Embryonic facial prominence (tissue), 1 donor: Measurements from ENCODE around the gene TRPV4.

Experiments
- DNase-seq: peaks from one replicate; pipeline ENCODE4 v3.0.0-alpha.2; 2016; ENCODE audit errors: extremely low spot score

TRPV4 gene

DNA sequence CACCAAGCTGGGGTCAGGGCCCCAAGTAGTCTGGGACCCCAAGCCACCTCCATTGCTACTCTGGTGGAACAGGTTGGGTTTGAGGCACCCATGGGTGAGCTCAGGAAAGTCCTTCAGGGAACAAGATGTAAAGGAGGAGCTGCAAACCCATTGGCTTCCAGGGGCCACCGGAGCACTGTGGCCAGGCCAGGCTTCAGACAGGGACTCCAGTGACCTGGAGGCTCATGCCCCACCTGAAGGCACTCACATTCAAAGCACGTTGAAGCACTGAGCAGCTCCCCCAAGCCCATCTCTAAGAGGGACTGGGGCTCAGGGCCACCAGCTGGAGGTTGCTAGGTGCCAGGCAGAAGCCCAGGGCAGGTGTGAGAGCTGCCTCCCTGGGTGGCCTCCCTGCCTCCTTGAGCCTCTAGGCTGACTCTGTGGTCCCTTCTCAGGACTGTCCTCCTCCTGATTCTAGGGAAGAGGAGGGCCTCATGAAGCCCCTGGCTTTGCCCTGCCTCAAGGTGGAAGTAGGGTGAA, 70.5 kb downstream of the TRPV4 start:
- DNase-seq: no peak

DNA sequence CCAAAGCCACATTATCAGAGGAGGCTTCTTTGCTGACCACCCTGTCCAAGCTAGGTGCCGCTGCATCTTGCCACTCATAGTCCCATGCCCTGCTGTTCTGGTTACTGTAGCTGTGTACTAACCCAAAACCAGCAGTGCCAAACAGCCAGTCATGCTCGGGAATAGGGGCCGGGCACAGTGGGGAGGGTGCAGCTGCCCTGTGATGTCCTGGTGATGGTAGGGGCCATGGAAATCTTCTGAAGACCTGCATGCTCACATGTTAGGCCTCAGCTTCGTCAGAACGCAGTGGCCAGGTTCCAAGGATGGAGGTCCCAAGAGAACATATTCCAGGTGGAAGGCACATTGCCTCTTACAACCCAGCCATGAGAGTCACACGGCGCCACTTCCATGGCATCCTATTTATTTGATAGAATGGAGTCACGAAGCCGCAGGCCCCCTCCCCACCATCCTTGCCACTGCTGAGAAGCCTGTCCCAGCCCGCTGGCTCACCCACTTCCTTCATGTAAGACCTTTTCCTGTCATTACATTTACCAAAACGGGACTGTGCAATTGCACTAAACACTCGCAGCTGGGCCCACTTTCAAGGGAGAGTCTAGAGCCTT, 71.0 kb downstream of the TRPV4 start:
- DNase-seq: no peak

GRCh38 chr12:109760930-109761921, 72.0 kb downstream of the TRPV4 start:
- no peak for DNase-seq

DNA sequence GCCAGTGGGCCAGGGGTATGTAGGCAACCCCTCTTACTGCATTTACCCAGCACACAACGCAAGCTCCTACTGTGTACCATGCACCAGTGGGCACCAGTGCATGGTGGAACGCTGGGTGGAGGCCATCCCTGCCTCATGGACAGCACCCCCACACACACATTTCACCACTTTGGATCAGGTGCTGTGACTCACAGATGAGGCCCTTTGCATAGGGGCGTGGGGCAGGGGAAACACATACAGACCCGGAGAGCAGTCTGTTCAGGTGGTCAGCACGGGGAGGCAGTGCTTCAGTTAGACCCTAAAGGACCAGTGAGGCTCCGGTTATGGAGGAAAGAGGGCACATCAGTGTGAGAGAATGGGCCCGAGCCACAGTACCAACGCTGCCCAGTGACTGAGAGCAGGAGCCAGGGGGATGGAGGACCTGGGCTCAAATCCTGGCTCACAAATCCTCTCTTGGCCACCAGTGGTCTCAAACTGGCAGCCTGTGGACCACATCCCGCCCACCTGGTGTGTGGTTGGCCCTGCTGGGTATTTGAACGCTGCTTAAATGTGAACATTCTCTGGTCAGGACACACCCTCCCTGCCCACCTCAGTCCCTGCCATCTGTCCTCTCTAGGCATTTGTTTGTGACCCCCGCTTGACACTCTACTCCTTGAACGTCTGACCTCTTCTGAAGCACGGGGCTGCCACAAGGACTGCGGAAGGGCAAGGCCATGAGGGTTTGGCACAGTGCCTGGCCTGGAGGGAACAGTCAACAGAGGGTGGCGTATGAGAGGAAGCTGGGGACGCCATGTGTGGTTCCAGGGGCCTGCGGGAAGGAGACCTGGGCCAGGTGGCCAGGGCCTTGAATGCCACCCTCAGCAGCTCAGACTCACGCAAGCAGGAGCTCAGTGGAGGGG, 72.9 kb downstream of the TRPV4 start:
- no peak for DNase-seq

DNA sequence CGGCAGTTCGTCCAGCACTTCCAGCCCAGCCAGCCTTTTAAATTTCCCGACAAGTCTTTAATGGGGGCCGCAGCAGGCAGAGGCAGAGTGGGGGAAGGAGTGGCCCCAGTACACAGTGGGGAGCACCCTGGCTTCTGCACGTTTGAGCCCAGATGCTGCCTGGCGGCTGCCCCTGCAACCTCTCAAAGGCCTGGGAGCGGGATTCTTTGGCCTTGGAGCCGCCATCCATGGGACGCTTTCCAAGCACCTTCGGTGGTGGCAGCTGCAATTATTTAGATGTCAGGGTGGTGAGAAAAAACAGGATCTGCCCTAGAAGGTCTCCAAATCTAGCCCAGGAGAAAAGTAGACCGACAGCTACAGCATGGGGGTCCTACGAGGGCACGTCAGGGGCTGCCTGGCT, 73.6 kb downstream of the TRPV4 start:
- no peak for DNase-seq

- no peak for DNase-seq
Observed at GRCh38 chr12:109758426-109759420, 74.5 kb downstream of the TRPV4 start.

GRCh38 chr12:109757671-109758265, 75.4 kb downstream of the TRPV4 start:
- DNase-seq: no peak

DNA sequence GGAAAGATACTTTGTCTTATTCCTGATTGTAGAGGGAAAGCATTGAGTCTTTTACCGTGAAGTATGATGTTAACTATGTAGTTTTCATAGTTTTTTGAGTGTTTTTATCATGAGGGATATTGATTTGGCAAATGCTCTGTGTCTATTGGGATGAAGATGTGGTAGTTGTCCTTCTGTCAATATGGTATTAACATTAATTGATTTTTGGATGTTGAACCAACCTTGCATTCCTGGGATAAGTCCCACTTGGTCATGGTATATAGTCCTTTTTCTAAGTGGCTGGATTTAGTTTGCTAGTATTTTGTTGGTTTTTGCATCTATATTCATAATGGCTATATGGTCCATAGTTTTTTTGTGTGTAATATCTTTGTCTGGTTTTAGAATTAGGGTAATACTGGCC, 76.7 kb downstream of the TRPV4 start:
- no peak for DNase-seq

- DNase-seq: no peak
Observed at GRCh38 chr12:109753959-109754358, 79.2 kb downstream of the TRPV4 start.

DNA sequence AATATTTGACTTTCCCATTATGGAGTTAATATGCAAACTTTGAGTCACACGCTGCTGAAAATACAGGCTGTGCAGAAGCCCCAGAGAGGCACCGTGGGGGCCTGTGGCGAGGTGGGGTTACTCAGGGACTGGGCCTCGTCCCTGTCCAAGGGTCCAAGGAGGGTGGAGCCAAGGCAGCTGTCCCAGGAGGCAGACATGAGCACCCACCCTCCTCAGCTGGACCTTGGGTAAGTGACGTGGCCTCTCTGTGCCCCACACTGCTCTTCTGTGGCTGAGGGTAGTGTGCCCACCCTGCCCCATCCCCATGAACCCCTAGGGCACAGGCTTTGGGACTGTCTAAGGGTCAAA, 80.2 kb downstream of the TRPV4 start:
- no peak for DNase-seq

DNA sequence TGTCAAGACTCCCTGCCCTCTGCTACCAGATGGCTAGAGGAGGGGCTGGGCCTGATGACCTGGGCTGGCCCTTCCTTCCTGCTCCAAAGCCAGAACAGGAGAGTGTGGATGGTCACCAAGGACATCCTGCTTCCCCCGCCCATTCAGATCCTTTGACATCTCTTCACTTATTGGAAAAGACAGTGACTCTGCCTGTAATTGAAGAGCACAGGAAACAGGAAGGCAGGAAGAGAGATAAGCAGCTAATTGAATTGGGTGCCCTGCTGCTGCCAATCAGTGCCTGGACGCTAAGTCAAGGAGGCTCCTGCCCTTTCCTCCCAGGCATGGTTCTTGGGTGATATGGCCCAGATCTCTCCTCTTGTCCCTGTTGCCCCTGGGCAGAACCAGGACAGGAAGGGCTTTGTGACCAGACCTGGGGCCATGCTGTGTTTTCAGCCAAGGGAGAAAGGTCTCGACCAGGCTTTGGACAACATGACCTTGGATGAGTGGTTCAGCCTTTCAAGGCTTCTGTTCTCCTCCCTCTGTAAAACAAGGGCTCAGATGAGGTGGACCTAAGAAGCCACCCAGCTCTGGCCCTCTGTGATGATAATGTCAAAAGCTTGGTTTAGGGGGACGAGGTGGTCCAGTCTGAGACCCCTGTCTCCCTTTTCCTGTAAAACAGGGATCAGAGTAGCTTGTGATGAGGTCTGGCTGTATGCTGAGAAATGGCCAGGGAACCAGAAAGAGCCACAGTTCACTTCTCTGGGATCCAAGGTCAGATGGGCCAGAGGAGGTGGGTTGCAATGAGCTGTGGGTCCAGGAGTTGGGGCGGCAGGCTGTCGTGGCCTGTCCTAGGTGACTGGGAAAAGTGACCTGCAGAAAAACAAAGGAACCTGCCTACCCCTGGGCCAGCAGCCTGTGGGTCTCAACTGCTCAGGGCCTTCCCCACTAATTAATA, 80.8 kb downstream of the TRPV4 start:
- no peak for DNase-seq

- DNase-seq: no peak
Observed at GRCh38 chr12:109744986-109745942, 87.9 kb downstream of the TRPV4 start.

DNA sequence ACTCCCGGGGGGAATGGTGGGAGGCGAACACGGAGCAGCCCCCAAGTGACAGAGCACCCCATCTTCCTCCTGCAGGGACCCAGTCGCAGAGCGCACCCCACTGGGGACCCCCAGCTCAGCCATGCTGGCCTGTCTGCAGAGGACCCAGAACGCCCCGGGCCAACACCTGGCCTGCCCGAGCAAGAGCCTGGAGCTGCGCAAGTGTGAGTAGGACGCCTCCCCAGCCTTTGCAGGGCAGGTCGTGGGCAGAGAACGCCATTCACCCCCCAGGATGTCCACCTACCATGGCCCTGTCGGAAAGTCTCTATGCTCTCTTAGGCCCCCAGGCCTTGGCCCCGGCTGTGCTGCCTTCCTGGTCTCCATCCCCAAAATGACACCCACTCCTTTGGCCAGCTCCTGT, 89.2 kb downstream of the TRPV4 start:
- no peak for DNase-seq

- DNase-seq: no peak
Observed at GRCh38 chr12:109743076-109743910, 89.9 kb downstream of the TRPV4 start.

DNA sequence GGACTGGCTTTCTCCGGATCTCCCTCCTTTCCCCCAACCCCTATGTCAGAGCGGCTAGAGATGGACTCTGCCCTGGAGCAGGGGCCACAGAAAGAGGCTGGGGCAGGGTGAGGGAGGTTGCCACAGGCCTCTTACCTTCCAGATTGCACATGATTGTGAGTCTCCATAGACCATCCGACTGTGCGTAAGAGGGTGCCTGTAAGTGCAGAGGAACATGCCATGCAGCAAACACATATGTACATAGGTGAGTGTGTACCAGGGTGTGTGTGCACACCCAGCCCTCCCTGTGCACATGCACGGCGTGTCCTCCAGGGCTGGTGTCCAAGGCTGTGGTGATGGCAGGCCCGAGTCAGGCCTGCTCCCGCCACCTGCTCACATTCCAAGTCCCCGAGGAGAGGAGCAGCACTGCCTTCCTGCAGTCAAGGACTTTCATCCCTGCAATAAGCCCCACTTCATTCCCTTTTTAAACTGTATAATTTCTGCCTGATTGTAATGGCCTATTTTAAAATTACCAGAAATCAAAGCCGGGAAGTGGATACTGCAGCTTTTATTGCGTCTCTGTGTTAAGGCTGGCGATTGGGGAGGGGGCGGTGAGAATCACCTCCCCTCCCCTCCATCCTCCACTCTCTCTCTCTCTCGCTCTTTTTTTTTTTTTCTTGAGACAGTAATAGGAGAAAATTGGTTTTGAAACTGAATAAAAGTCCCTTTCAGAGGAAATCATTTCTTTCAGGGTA, 91.1 kb downstream of the TRPV4 start:
- DNase-seq: no peak

DNA sequence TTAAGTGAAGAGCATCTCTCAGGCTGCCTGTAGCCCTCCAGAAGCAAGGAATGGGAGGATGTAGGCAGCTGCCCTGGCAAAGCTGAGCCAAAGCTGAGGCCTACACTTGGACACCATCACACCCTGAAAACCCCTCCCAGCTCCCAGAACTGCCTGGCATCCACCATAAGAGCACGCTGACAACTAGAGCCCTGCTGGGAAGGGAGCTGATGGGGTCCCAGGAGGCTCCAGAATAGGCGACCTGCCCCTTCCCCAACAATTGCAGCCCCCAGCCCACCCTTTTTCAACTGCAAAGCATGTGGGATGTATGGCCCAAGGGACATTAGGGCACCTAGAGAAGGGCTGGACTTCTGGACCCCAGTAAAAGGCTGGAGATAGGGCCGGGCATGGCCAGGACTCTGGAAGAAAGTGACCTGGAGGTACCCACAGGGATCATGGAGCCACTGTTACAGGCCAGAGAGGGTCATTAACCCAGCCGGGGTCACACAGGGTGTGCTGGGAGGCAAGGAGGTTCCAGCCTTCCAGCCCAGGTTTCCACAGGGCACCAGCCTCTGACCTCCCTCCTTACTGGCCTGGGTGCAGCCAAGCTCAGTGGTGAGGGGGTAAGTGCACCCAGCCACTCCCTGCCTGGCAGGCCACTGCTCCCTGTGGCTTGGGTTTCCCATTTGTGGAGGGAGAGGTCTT, 91.8 kb downstream of the TRPV4 start:
- DNase-seq: no peak
